DND-41 (cell line): ENCODE results near the gene BAIAP2.

Experiments
- ATAC-seq: fragments of 200-7000 bp; cut with Tn5 transposase; 3 replicates; pipeline ENCODE4 v1.9.1; 2021; ENCODE audit warnings: low read depth; ENCODE audit not compliant: insufficient read depth
- DNase-seq: peaks from one replicate; pipeline ENCODE4 v3.0.0-alpha.2; 2020
- H2AFZ ChIP-seq: 2 replicates; pipeline ENCODE4 v1.6.0; 2012; ENCODE audit warnings: low read depth, low read length
- H3K27ac ChIP-seq: 2 replicates; pipeline ENCODE4 v1.5.1; 2012; ENCODE audit warnings: low read length, inconsistent platforms
- H3K27me3 ChIP-seq: fragments of 200-600 bp; sonication (generic); 2 replicates; pipeline ENCODE4 v1.6.0; 2012; ENCODE audit warnings: low read length, mild to moderate bottlenecking, inconsistent platforms; ENCODE audit not compliant: insufficient read depth, poor library complexity
- H3K36me3 ChIP-seq: 2 replicates; pipeline ENCODE4 v1.5.1; 2012; ENCODE audit warnings: low read length, inconsistent platforms; ENCODE audit not compliant: insufficient read depth
- H3K4me1 ChIP-seq: 2 replicates; pipeline ENCODE4 v1.5.1; 2012; ENCODE audit warnings: mild to moderate bottlenecking, low read length; ENCODE audit not compliant: insufficient read depth
- H3K4me2 ChIP-seq: 2 replicates; pipeline ENCODE4 v1.6.0; 2012; ENCODE audit warnings: mild to moderate bottlenecking, moderate library complexity, low read length, inconsistent platforms; ENCODE audit not compliant: insufficient read depth
- H3K4me3 ChIP-seq, 2 experiments: fragments of 200-600 bp in 1 of 2; shearing (Covaris generic) in 1 of 2; 2 replicates each; pipeline ENCODE4 v1.5.1; 2012 to 2016; ENCODE audit warnings: inconsistent platforms in 2 of 2, low read length in 2 of 2, mild to moderate bottlenecking in 2 of 2, low read depth in 1 of 2, moderate library complexity in 1 of 2
- H3K79me2 ChIP-seq: 2 replicates; pipeline ENCODE4 v1.6.0; 2012; ENCODE audit warnings: low read length, inconsistent platforms; ENCODE audit not compliant: insufficient read depth
- H3K9ac ChIP-seq: 2 replicates; pipeline ENCODE4 v1.6.0; 2012; ENCODE audit warnings: low read depth, mild to moderate bottlenecking, inconsistent platforms, low read length, moderate library complexity
- H3K9me3 ChIP-seq: 2 replicates; pipeline ENCODE4 v1.5.1; 2012; ENCODE audit warnings: low read length, moderate library complexity, mild to moderate bottlenecking, inconsistent platforms; ENCODE audit not compliant: insufficient read depth, severe bottlenecking
- H4K20me1 ChIP-seq: 2 replicates; pipeline ENCODE4 v1.6.0; 2012; ENCODE audit warnings: low read length; ENCODE audit not compliant: insufficient read depth
- CTCF ChIP-seq: IDR thresholded peaks from 2 replicates; pipeline ENCODE4 v1.5.1; 2012; ENCODE audit warnings: borderline replicate concordance, low read length, moderate library complexity, mild to moderate bottlenecking; ENCODE audit not compliant: poor library complexity, severe bottlenecking; ENCODE audit errors: extremely low read depth
- EZH2 ChIP-seq: IDR thresholded peaks from 3 replicates; pipeline ENCODE4 v1.6.1; 2012; ENCODE audit warnings: borderline replicate concordance, low read depth, mild to moderate bottlenecking, moderate library complexity, low read length, inconsistent platforms; ENCODE audit not compliant: severe bottlenecking

The BAIAP2 gene

GRCh38 chr17:81046132-81046769, 11.3 kb downstream of the BAIAP2 start:
- H4K20me1 ChIP-seq, result peaks cover 8% of the 10 kb centered on the region
- no peaks in the 10 kb centered on the region for H3K27me3 ChIP-seq
- H3K79me2 ChIP-seq, result no peaks in the 10 kb centered on the region
- H3K4me1 ChIP-seq, result no peaks in the 10 kb centered on the region
- H3K4me3 ChIP-seq, result no peak overlapping the region
- TF ChIP-seq EZH2 (no peak), CTCF (no peak)
- H2AFZ ChIP-seq, result no peak overlapping the region
- H3K36me3 ChIP-seq, result no peaks in the 10 kb centered on the region
- DNase-seq, result no peak
- H3K9me3 ChIP-seq, result no peaks in the 10 kb centered on the region
- H3K4me2 ChIP-seq, result no peak overlapping the region
- H3K9ac ChIP-seq, result no peak overlapping the region
- H3K27ac ChIP-seq, result no peak overlapping the region
- ATAC-seq, result no peak

GRCh38 chr17:81046770-81047359, 11.9 kb downstream of the BAIAP2 start:
- H3K9me3 ChIP-seq, result no peaks in the 10 kb centered on the region
- H3K27me3 ChIP-seq, result no peaks in the 10 kb centered on the region
- no peaks in the 10 kb centered on the region for H3K36me3 ChIP-seq
- H3K4me1 ChIP-seq, result no peaks in the 10 kb centered on the region
- no peaks in the 10 kb centered on the region for H3K79me2 ChIP-seq
- no peak overlapping the region for H3K9ac ChIP-seq
- H3K4me3 ChIP-seq, result no peak overlapping the region
- H2AFZ ChIP-seq, result no peak overlapping the region
- no peak for ATAC-seq
- peaks cover 7% of the 10 kb centered on the region for H4K20me1 ChIP-seq
- TF ChIP-seq EZH2 (no peak), CTCF (no peak)
- no peak for DNase-seq
- H3K4me2 ChIP-seq, result no peak overlapping the region
- H3K27ac ChIP-seq, result no peak overlapping the region

GRCh38 chr17:81048827-81049371, 13.9 kb downstream of the BAIAP2 start:
- Histone ChIP-seq H3K4me1 (no peaks in the 10 kb centered on the region), H4K20me1 (peaks cover 10% of the 10 kb centered on the region), H3K4me2 (no peak overlapping the region), H3K27me3 (no peaks in the 10 kb centered on the region), H2AFZ (no peak overlapping the region), H3K36me3 (no peaks in the 10 kb centered on the region), H3K27ac (no peak overlapping the region), H3K9ac (no peak overlapping the region), H3K4me3 (no peak overlapping the region), H3K79me2 (no peaks in the 10 kb centered on the region), H3K9me3 (no peaks in the 10 kb centered on the region)
- no peak for TF ChIP-seq EZH2
- TF ChIP-seq CTCF, result no peak
- DNase-seq (no peak), ATAC-seq (no peak)
